T-helper 22 cell (primary cell): Measurements from ENCODE around the gene PCSK6.

ENCODE experiments used
- DNase-seq: peaks from one replicate; pipeline ENCODE4 v3.0.0-alpha.2; 2020; ENCODE audit warnings: low read depth

Gene PCSK6

GRCh38 chr15:101498717-101499480 is 9.4 kb upstream of the PCSK6 start:
- no peak for DNase-seq

- no peak for DNase-seq
These were observed 8.7 kb upstream of the PCSK6 start for GRCh38 chr15:101498076-101498716.

- no peak for DNase-seq
These were observed 8.1 kb upstream of the PCSK6 start for GRCh38 chr15:101497484-101498034.

- DNase-seq, result no peak
These were observed 7.5 kb upstream of the PCSK6 start for GRCh38 chr15:101497017-101497416.

GRCh38 chr15:101496198-101496986 is 6.9 kb upstream of the PCSK6 start:
- DNase-seq, result no peak

GRCh38 chr15:101495334-101496197 is 6.1 kb upstream of the PCSK6 start:
- DNase-seq, result no peak

- DNase-seq, result no peak
These were observed 4.8 kb upstream of the PCSK6 start for GRCh38 chr15:101494251-101494796.

GRCh38 chr15:101492766-101493692 is 3.5 kb upstream of the PCSK6 start:
- DNase-seq, result no peak

GRCh38 chr15:101491734-101492640 is 2.5 kb upstream of the PCSK6 start:
- DNase-seq, result no peak

GRCh38 chr15:101490922-101491733 is 1.6 kb upstream of the PCSK6 start:
- DNase-seq, result no peak

GRCh38 chr15:101490408-101490891 is 943 bp upstream of the PCSK6 start:
- DNase-seq, result no peak

GRCh38 chr15:101489237-101489598 is 289 bp downstream of the PCSK6 start:
- no peak for DNase-seq

GRCh38 chr15:101488300-101489164 is 975 bp downstream of the PCSK6 start:
- DNase-seq, result no peak

GRCh38 chr15:101486696-101487459 is 2.6 kb downstream of the PCSK6 start:
- DNase-seq, result no peak

GRCh38 chr15:101483462-101483861 is 6.0 kb downstream of the PCSK6 start:
- DNase-seq, result no peak
